Mesendoderm (in vitro differentiated cells): ENCODE data around the gene GAL.

Experiments used
- DNase-seq: peaks from one replicate; pipeline ENCODE4 v3.0.0; 2013
- H2AK5ac ChIP-seq: 2 replicates; pipeline ENCODE4 v1.6.1; 2013; ENCODE audit warnings: low read length, inconsistent platforms
- H2BK120ac ChIP-seq: 2 replicates; pipeline ENCODE4 v1.6.1; 2013; ENCODE audit warnings: low read depth, mild to moderate bottlenecking, low read length, moderate library complexity, mixed read lengths
- H2BK15ac ChIP-seq: replicated peaks from 2 replicates; pipeline ENCODE4 v1.6.1; 2013; ENCODE audit warnings: low read depth, mild to moderate bottlenecking, moderate library complexity
- H2BK5ac ChIP-seq: 2 replicates; pipeline ENCODE4 v1.6.1; 2013; ENCODE audit warnings: low read length, inconsistent platforms
- H3K18ac ChIP-seq: 2 replicates; pipeline ENCODE4 v1.6.1; 2013; ENCODE audit warnings: mild to moderate bottlenecking, low read length, mixed read lengths
- H3K23ac ChIP-seq: one replicate; pipeline ENCODE4 v1.6.1; 2013; ENCODE audit warnings: low read length
- H3K27ac ChIP-seq: 2 replicates; pipeline ENCODE4 v1.5.1; 2013; ENCODE audit warnings: low read depth, mild to moderate bottlenecking, inconsistent platforms, low read length, moderate library complexity
- H3K27me3 ChIP-seq: 2 replicates; pipeline ENCODE4 v1.6.1; 2013; ENCODE audit warnings: low read length, control low read depth, mild to moderate bottlenecking, inconsistent platforms; ENCODE audit not compliant: insufficient read depth, poor library complexity
- H3K36me3 ChIP-seq: 2 replicates; pipeline ENCODE4 v1.6.1; 2013; ENCODE audit warnings: low read length, inconsistent platforms; ENCODE audit not compliant: control insufficient read depth, insufficient read depth
- H3K4ac ChIP-seq: one replicate; pipeline ENCODE4 v1.6.1; 2013; ENCODE audit warnings: low read depth, mild to moderate bottlenecking, low read length, moderate library complexity
- H3K4me1 ChIP-seq: 2 replicates; pipeline ENCODE4 v1.6.1; 2013; ENCODE audit warnings: low read depth, low read length, inconsistent platforms; ENCODE audit not compliant: control insufficient read depth
- H3K4me2 ChIP-seq: 2 replicates; pipeline ENCODE4 v1.6.1; 2013; ENCODE audit warnings: low read length
- H3K4me3 ChIP-seq: 2 replicates; pipeline ENCODE4 v1.5.1; 2013; ENCODE audit warnings: mild to moderate bottlenecking, low read length
- H3K56ac ChIP-seq: one replicate; pipeline ENCODE4 v1.6.1; 2013; ENCODE audit warnings: low read length
- H3K79me1 ChIP-seq: 2 replicates; pipeline ENCODE4 v1.6.1; 2013; ENCODE audit warnings: low read length, inconsistent platforms
- H3K79me2 ChIP-seq: 2 replicates; pipeline ENCODE4 v1.6.1; 2013; ENCODE audit warnings: mild to moderate bottlenecking, low read length; ENCODE audit not compliant: control insufficient read depth, insufficient read depth
- H3K9ac ChIP-seq: 2 replicates; pipeline ENCODE4 v1.6.1; 2013; ENCODE audit warnings: low read length, inconsistent platforms
- H4K5ac ChIP-seq: one replicate; pipeline ENCODE4 v1.6.1; 2013; ENCODE audit warnings: low read length
- H4K8ac ChIP-seq: one replicate; pipeline ENCODE4 v1.6.1; 2013; ENCODE audit warnings: low read depth, mild to moderate bottlenecking, control low read depth, low read length, moderate library complexity
- WGBS: extraction: QIAGEN DNeasy Blood & Tissue Kit; methylation state at CpG from one replicate; pipeline ENCODE4 v1.1.7; 2013; ENCODE audit warnings: low lambda C conversion rate, missing lambda C conversion rate; ENCODE audit not compliant: insufficient coverage; ENCODE audit errors: extremely low coverage; 5-methylcytosine and 5-hydroxymethylcytosine counted together

GAL gene

GRCh38 chr11:68692871-68693483, 8.6 kb downstream of the GAL start:
- Histone ChIP-seq H3K4me1 (peaks cover 7% of the 10 kb centered on the region), H3K4ac (no peak overlapping the region), H4K5ac (no peak overlapping the region), H3K27me3 (no peaks in the 10 kb centered on the region), H3K36me3 (peaks cover 3% of the 10 kb centered on the region), H2BK120ac (no peak overlapping the region), H2AK5ac (no peak overlapping the region), H3K79me1 (no peaks in the 10 kb centered on the region), H2BK15ac (no peak overlapping the region), H3K9ac (no peak overlapping the region), H3K18ac (no peak overlapping the region), H3K4me2 (no peak overlapping the region), H4K8ac (no peak overlapping the region), H3K23ac (no peak overlapping the region), H3K27ac (no peak overlapping the region), H3K56ac (peak overlapping the region; percentile 37), H2BK5ac (peak overlapping the region; percentile 32), H3K4me3 (no peak overlapping the region), H3K79me2 (no peaks in the 10 kb centered on the region)
- peak; percentile 49 for DNase-seq
- no CpG with 5 or more reads among the region's 15 CpGs for WGBS

GRCh38 chr11:68693484-68693882, 9.1 kb downstream of the GAL start:
- H3K79me2 ChIP-seq = no peaks in the 10 kb centered on the region
- H3K56ac ChIP-seq = peak overlapping the region; percentile 44
- WGBS = no CpG with 5 or more reads among the region's 10 CpGs
- H2BK15ac ChIP-seq = no peak overlapping the region
- peak overlapping the region; percentile 12 for H3K9ac ChIP-seq
- H3K27me3 ChIP-seq = no peaks in the 10 kb centered on the region
- no peak overlapping the region for H3K4me3 ChIP-seq
- no peak overlapping the region for H3K4me2 ChIP-seq
- H4K8ac ChIP-seq = no peak overlapping the region
- no peak overlapping the region for H2BK120ac ChIP-seq
- peak overlapping the region; percentile 84 for H2BK5ac ChIP-seq
- no peak overlapping the region for H4K5ac ChIP-seq
- peaks cover 7% of the 10 kb centered on the region for H3K4me1 ChIP-seq
- H2AK5ac ChIP-seq = peak overlapping the region; percentile 45
- DNase-seq = no peak
- H3K18ac ChIP-seq = peak overlapping the region; percentile 0
- no peaks in the 10 kb centered on the region for H3K79me1 ChIP-seq
- no peak overlapping the region for H3K4ac ChIP-seq
- H3K23ac ChIP-seq = no peak overlapping the region
- no peak overlapping the region for H3K27ac ChIP-seq
- H3K36me3 ChIP-seq = peaks cover 3% of the 10 kb centered on the region

GRCh38 chr11:68694431-68695297, 10.3 kb downstream of the GAL start:
- no peaks in the 10 kb centered on the region for H3K27me3 ChIP-seq
- H3K4me3 ChIP-seq = no peak overlapping the region
- no peak overlapping the region for H2BK15ac ChIP-seq
- WGBS = no CpG with 5 or more reads among the region's 5 CpGs
- H3K79me2 ChIP-seq = no peaks in the 10 kb centered on the region
- no peak overlapping the region for H3K56ac ChIP-seq
- H2BK120ac ChIP-seq = no peak overlapping the region
- no peak overlapping the region for H2BK5ac ChIP-seq
- no peak overlapping the region for H4K8ac ChIP-seq
- H3K4me2 ChIP-seq = no peak overlapping the region
- H2AK5ac ChIP-seq = no peak overlapping the region
- no peak overlapping the region for H3K9ac ChIP-seq
- no peak overlapping the region for H3K18ac ChIP-seq
- no peak overlapping the region for H3K4ac ChIP-seq
- peak; percentile 55 for DNase-seq
- peaks cover 7% of the 10 kb centered on the region for H3K4me1 ChIP-seq
- H3K23ac ChIP-seq = no peak overlapping the region
- no peak overlapping the region for H3K27ac ChIP-seq
- H3K36me3 ChIP-seq = no peaks in the 10 kb centered on the region
- no peak overlapping the region for H4K5ac ChIP-seq
- no peaks in the 10 kb centered on the region for H3K79me1 ChIP-seq

GRCh38 chr11:68695531-68695930, 11.2 kb downstream of the GAL start:
- Histone ChIP-seq H3K18ac (no peak overlapping the region), H3K4me3 (no peak overlapping the region), H3K4me1 (peaks cover 7% of the 10 kb centered on the region), H2BK120ac (peak overlapping the region; percentile 68), H3K9ac (no peak overlapping the region), H3K56ac (peak overlapping the region; percentile 15), H3K36me3 (no peaks in the 10 kb centered on the region), H3K23ac (no peak overlapping the region), H3K79me2 (no peaks in the 10 kb centered on the region), H3K79me1 (no peaks in the 10 kb centered on the region), H3K27ac (no peak overlapping the region), H2BK15ac (no peak overlapping the region), H3K27me3 (no peaks in the 10 kb centered on the region), H4K5ac (no peak overlapping the region), H4K8ac (no peak overlapping the region), H2AK5ac (no peak overlapping the region), H3K4ac (no peak overlapping the region), H3K4me2 (no peak overlapping the region), H2BK5ac (no peak overlapping the region)
- no peak for DNase-seq
- no CpG with 5 or more reads among the region's 2 CpGs for WGBS

GRCh38 chr11:68698993-68699392, 14.6 kb downstream of the GAL start:
- H3K4me3 ChIP-seq = no peak overlapping the region
- no peak overlapping the region for H3K23ac ChIP-seq
- no peak overlapping the region for H3K9ac ChIP-seq
- no peak overlapping the region for H3K27ac ChIP-seq
- H3K79me1 ChIP-seq = no peaks in the 10 kb centered on the region
- no peaks in the 10 kb centered on the region for H3K27me3 ChIP-seq
- no peak overlapping the region for H3K56ac ChIP-seq
- H3K4me2 ChIP-seq = no peak overlapping the region
- H4K8ac ChIP-seq = no peak overlapping the region
- no peak overlapping the region for H2BK120ac ChIP-seq
- no CpG with 5 or more reads among the region's 2 CpGs for WGBS
- no peak overlapping the region for H4K5ac ChIP-seq
- H3K18ac ChIP-seq = no peak overlapping the region
- H2BK5ac ChIP-seq = no peak overlapping the region
- H3K4ac ChIP-seq = no peak overlapping the region
- DNase-seq = no peak
- H3K79me2 ChIP-seq = no peaks in the 10 kb centered on the region
- H2AK5ac ChIP-seq = no peak overlapping the region
- no peak overlapping the region for H2BK15ac ChIP-seq
- H3K36me3 ChIP-seq = no peaks in the 10 kb centered on the region
- no peaks in the 10 kb centered on the region for H3K4me1 ChIP-seq
